Measurements from ENCODE around the gene PHF12.
A peak's percentile ranks its signal among the peaks of the same experiment; 100 is the strongest.

The PHF12 gene

GRCh38 chr17:28883967-28884702 is 67.2 kb downstream of the PHF12 start:
- TF ChIP-seq CTCF (IDR thresholded peaks at IDR 0.05; ENCODE audit: low read length, missing control alignments) = no peak
- no peak for DNase-seq (ENCODE audit: low read depth)
- H3K4me3 ChIP-seq (replicated peaks; ENCODE audit: low read depth, low read length) = no peak overlapping the region

- no peak for DNase-seq (ENCODE audit: low read depth)
- no peak for TF ChIP-seq CTCF (IDR thresholded peaks at IDR 0.05; ENCODE audit: low read length, missing control alignments)
- H3K4me3 ChIP-seq (replicated peaks; ENCODE audit: low read depth, low read length) = no peak overlapping the region
Observed at GRCh38 chr17:28882154-28882895, 69.0 kb downstream of the PHF12 start.

- H3K4me3 ChIP-seq (replicated peaks; ENCODE audit: low read depth, low read length) = no peak overlapping the region
- no peak for TF ChIP-seq CTCF (IDR thresholded peaks at IDR 0.05; ENCODE audit: low read length, missing control alignments)
- no peak for DNase-seq (ENCODE audit: low read depth)
Observed at GRCh38 chr17:28881533-28882056, 69.7 kb downstream of the PHF12 start.

- no peak for DNase-seq (ENCODE audit: low read depth)
- TF ChIP-seq CTCF (IDR thresholded peaks at IDR 0.05; ENCODE audit: low read length, missing control alignments) = no peak
- no peak overlapping the region for H3K4me3 ChIP-seq (replicated peaks; ENCODE audit: low read depth, low read length)
Observed at GRCh38 chr17:28880572-28880945, 70.8 kb downstream of the PHF12 start.

- TF ChIP-seq CTCF (IDR thresholded peaks at IDR 0.05; ENCODE audit: low read length, missing control alignments) = no peak
- no peak for DNase-seq (ENCODE audit: low read depth)
- no peak overlapping the region for H3K4me3 ChIP-seq (replicated peaks; ENCODE audit: low read depth, low read length)
Observed at GRCh38 chr17:28879886-28880571, 71.3 kb downstream of the PHF12 start.

- DNase-seq (ENCODE audit: low read depth) = peak; percentile 58
- peak; percentile 51 for TF ChIP-seq CTCF (IDR thresholded peaks at IDR 0.05; ENCODE audit: low read length, missing control alignments)
- H3K4me3 ChIP-seq (replicated peaks; ENCODE audit: low read depth, low read length) = no peak overlapping the region
Observed at GRCh38 chr17:28878981-28879380, 72.3 kb downstream of the PHF12 start.

Data from fibroblast of pulmonary artery (primary cell).